MG63 (cell line): Measurements from ENCODE around the gene NACC1. TPM values are rescaled to one million over a fixed set of nuclear protein-coding genes. Genes with fewer than 3 reads are reported as not detected.
"Not testable (repeated sequence)": the region's sequence is repeated elsewhere in the genome, so short reads cannot be mapped to it uniquely, and the experiment has no call there.

Experiments used
- DNase-seq: peaks from one replicate; pipeline ENCODE4 v3.0.0-alpha.2; 2020
- H3K27me3 ChIP-seq: fragments of 250-450 bp; sonication (Bioruptor Pico); 2 replicates; pipeline ENCODE4 v1.5.1; 2020; ENCODE audit warnings: mild to moderate bottlenecking, moderate library complexity
- H3K36me3 ChIP-seq: fragments of 250-450 bp; sonication (Bioruptor Pico); 2 replicates; pipeline ENCODE4 v1.5.1; 2020; ENCODE audit warnings: mild to moderate bottlenecking, moderate library complexity
- H3K4me3 ChIP-seq: fragments of 250-450 bp; sonication (Bioruptor Pico); 2 replicates; pipeline ENCODE4 v1.5.1; 2020; ENCODE audit warnings: mild to moderate bottlenecking, moderate library complexity
- H3K9me3 ChIP-seq: fragments of 250-450 bp; sonication (Bioruptor Pico); 2 replicates; pipeline ENCODE4 v1.5.1; 2020; ENCODE audit warnings: mild to moderate bottlenecking, moderate library complexity
- total RNA-seq: library from RNA; depleted of rRNA; stranded (reverse); fragments of >200 nt; shearing (Covaris generic); gene quantifications from 2 replicates; pipeline ENCODE4 v1.2.3, GENCODE V29; 2014; ENCODE audit warnings: low replicate concordance; rRNA removed

NACC1 gene
- total RNA-seq, 1 experiment from 2014 or later, result 96.4 TPM

- H3K27me3 ChIP-seq, DNase-seq, H3K4me3 ChIP-seq, H3K9me3 ChIP-seq, H3K36me3 ChIP-seq: not testable (repeated sequence)
These were observed 67.9 kb downstream of the NACC1 start for GRCh38 chr19:13185763-13186657.

- not testable (repeated sequence) for H3K27me3 ChIP-seq, H3K36me3 ChIP-seq, DNase-seq, H3K9me3 ChIP-seq, H3K4me3 ChIP-seq
These were observed 68.6 kb downstream of the NACC1 start for GRCh38 chr19:13186688-13187087.

- no peaks in the 10 kb centered on the region for H3K36me3 ChIP-seq
- no peak for DNase-seq
These were observed 69.4 kb downstream of the NACC1 start for GRCh38 chr19:13187419-13187818.

GRCh38 chr19:13189600-13189999 lies 71.5 kb downstream of the NACC1 start:
- Histone ChIP-seq H3K9me3 (peaks cover 1% of the 10 kb centered on the region; the same call in 1 of the 2 replicates), H3K36me3 (no peaks in the 10 kb centered on the region)
- no peak for DNase-seq

More at GRCh38 chr19:13187419-13187818, 69.4 kb downstream of the NACC1 start:
- Histone ChIP-seq H3K9me3 (peaks cover 1% of the 10 kb centered on the region; the same call in 1 of the 2 replicates), H3K27me3 (no peaks in the 10 kb centered on the region), H3K4me3 (no peak overlapping the region)

More at GRCh38 chr19:13189600-13189999, 71.5 kb downstream of the NACC1 start:
- Histone ChIP-seq H3K4me3 (no peak overlapping the region), H3K27me3 (no peaks in the 10 kb centered on the region)

Other genes with a start within 250 kb of the NACC1 start
- gene DNASE2, start 236.8 kb upstream of the NACC1 start, total RNA-seq, result 23.1 and 38.1 TPM in 2 replicates
- gene KLF1, start 231.1 kb upstream of the NACC1 start, total RNA-seq, result not detected in 2 replicates
- gene GCDH, start 227.1 kb upstream of the NACC1 start, total RNA-seq, result 44.1 and 86.8 TPM in 2 replicates
- gene SYCE2, start 199.0 kb upstream of the NACC1 start, total RNA-seq, result 1.7 and 2.4 TPM in 2 replicates
- 184 and 410 TPM in 2 replicates for gene FARSA, start 184.6 kb upstream of the NACC1 start, total RNA-seq
- 1,902 and 1,921 TPM in 2 replicates for gene CALR, start 179.7 kb upstream of the NACC1 start, total RNA-seq
- 211 and 354 TPM in 2 replicates for gene RAD23A, start 172.4 kb upstream of the NACC1 start, total RNA-seq
- gene GADD45GIP1, start 161.0 kb upstream of the NACC1 start, total RNA-seq, result 225 and 240 TPM in 2 replicates
- gene DAND5, start 148.7 kb upstream of the NACC1 start, total RNA-seq, result 0.33 and 1.2 TPM in 2 replicates
- gene NFIX, start 122.8 kb upstream of the NACC1 start, total RNA-seq, result 53.9 and 78.0 TPM in 2 replicates
- gene LYL1, start 15.4 kb upstream of the NACC1 start, total RNA-seq, result not detected in 2 replicates
- 127 and 172 TPM in 2 replicates for gene TRMT1, start 1.5 kb upstream of the NACC1 start, total RNA-seq
- 281 and 371 TPM in 2 replicates for gene STX10, start 32.1 kb downstream of the NACC1 start, total RNA-seq
- gene IER2, start 32.1 kb downstream of the NACC1 start, total RNA-seq, result 39.0 and 80.1 TPM in 2 replicates